HepG2 (cell line): ENCODE data around the gene IRS1. TPM values are rescaled to one million over a fixed set of nuclear protein-coding genes. Genes with fewer than 3 reads are reported as not detected.

Experiments
- ATAC-seq: fragments of 200-7000 bp; cut with Tn5 transposase; 3 replicates; pipeline ENCODE4 v1.9.1; 2020; ENCODE audit warnings: mild to moderate bottlenecking, moderate library complexity
- BruUV-seq: library from RNA; stranded (reverse); fragments of 400-500 nt; replicated peaks from 2 replicates; lab custom pipeline; 2021; lab: Mats Ljungman, UMichigan
- CTCF ChIA-PET: fragments of 300-600 bp; formaldehyde crosslinking; extraction: SDS; loops from one replicate; lab custom pipeline; 2021; ENCODE audit warnings: low total read pairs, inconsistent platforms, low intra/inter-chr PET ratio; lab: Yijun Ruan, JAX
- POLR2A ChIA-PET: fragments of 350-600 bp; sonication (Branson Sonifier 250); formaldehyde crosslinking; loops from one replicate; lab custom pipeline; 2020; ENCODE audit warnings: antibody characterized with exemption, inconsistent platforms; lab: Yijun Ruan, JAX
- DNase-seq: peaks from one replicate; pipeline ENCODE4 v3.0.0-alpha.2; 2015; ENCODE audit warnings: low spot score
- FAIRE-seq: peaks from 3 replicates; lab custom pipeline; 2011; peaks lifted over from hg19 to GRCh38; lab: Jason Lieb, UNC
- H2AFZ ChIP-seq: one replicate; pipeline ENCODE4 v1.6.1; 2011; ENCODE audit warnings: low read length, inconsistent platforms
- H3K27ac ChIP-seq: fragments of 300-600 bp; 3 replicates; pipeline ENCODE4 v1.8.0; 2011; ENCODE audit warnings: mixed run types, mild to moderate bottlenecking, mixed read lengths, low read length, inconsistent platforms; ENCODE audit not compliant: insufficient read depth; ENCODE audit errors: extremely low read length
- H3K27me3 ChIP-seq, 2 experiments: fragments of 200-600 bp in 1 of 2; 2 replicates in 1 of 2; 3 replicates in 1 of 2; pipeline versions ENCODE4 v1.6.0 to v1.8.0; 2011; ENCODE audit warnings: low read length in 2 of 2, mild to moderate bottlenecking in 2 of 2, moderate library complexity in 2 of 2, inconsistent platforms in 1 of 2; ENCODE audit not compliant: insufficient read depth in 2 of 2, control insufficient read depth in 1 of 2
- H3K36me3 ChIP-seq, 2 experiments: fragments of 200-600 bp in 1 of 2; replicated peaks in 1 of 2; 2 replicates in 1 of 2; 3 replicates in 1 of 2; pipeline versions ENCODE4 v1.5.1 to v1.8.0; 2011; ENCODE audit warnings: low read length in 2 of 2, inconsistent platforms in 1 of 2; ENCODE audit not compliant: insufficient read depth in 2 of 2, control insufficient read depth in 1 of 2
- H3K4me1 ChIP-seq: 2 replicates; pipeline ENCODE4 v1.5.1; 2012; ENCODE audit warnings: low read length, inconsistent platforms; ENCODE audit not compliant: insufficient read depth
- H3K4me2 ChIP-seq: 2 replicates; pipeline ENCODE4 v1.6.0; 2011; ENCODE audit warnings: low read depth, low read length, inconsistent platforms
- H3K4me3 ChIP-seq, 3 experiments: fragments of 200-600 bp in 1 of 3; sonication (generic), shearing (Covaris generic) in 1 of 3; replicated peaks in 1 of 3; 2 replicates each; pipeline ENCODE4 v1.5.1; 2011 to 2016; ENCODE audit warnings: low read length in 3 of 3, inconsistent platforms in 2 of 3, low read depth in 2 of 3, mild to moderate bottlenecking in 2 of 3, control low read depth in 1 of 3, mixed read lengths in 1 of 3; ENCODE audit not compliant: insufficient read depth in 1 of 3
- H3K79me2 ChIP-seq: one replicate; pipeline ENCODE4 v1.6.1; 2011; ENCODE audit warnings: low read length, inconsistent platforms; ENCODE audit not compliant: insufficient read depth
- H3K9ac ChIP-seq: 2 replicates; pipeline ENCODE4 v1.6.0; 2011; ENCODE audit warnings: mild to moderate bottlenecking, low read depth, low read length, inconsistent platforms; ENCODE audit not compliant: insufficient read depth
- H3K9me3 ChIP-seq: 2 replicates; pipeline ENCODE4 v1.5.1; 2012; ENCODE audit warnings: mild to moderate bottlenecking, low read length
- H4K20me1 ChIP-seq: 2 replicates; pipeline ENCODE4 v1.6.0; 2011; ENCODE audit warnings: inconsistent platforms, mild to moderate bottlenecking, low read length, moderate library complexity; ENCODE audit not compliant: insufficient read depth
- ATM ChIP-seq: fragments of 450-650 bp; IDR thresholded peaks from 2 replicates; pipeline ENCODE4 v1.7.1; 2017; ENCODE audit warnings: mild to moderate bottlenecking, borderline replicate concordance
- CBX2 ChIP-seq, 2 experiments: fragments of 200-600 bp in 1 of 2; sonication (generic); formaldehyde crosslinking in 1 of 2; IDR thresholded peaks; 2 replicates each; pipeline versions ENCODE4 v1.7.0 to v1.8.1; 2018 to 2022; ENCODE audit warnings: low read depth in 2 of 2, low read length in 1 of 2, mild to moderate bottlenecking in 1 of 2, missing genetic modification reagents in 1 of 2
- DR1 ChIP-seq: sonication (generic); formaldehyde crosslinking; IDR thresholded peaks from 2 replicates; pipeline ENCODE4 v1.8.0; 2021; ENCODE audit warnings: mild to moderate bottlenecking, missing genetic modification reagents, inconsistent platforms
- GATA4 ChIP-seq: sonication (generic); IDR thresholded peaks from 2 replicates; pipeline ENCODE4 v1.6.1; 2016; ENCODE audit warnings: antibody characterized with exemption, low read depth, borderline replicate concordance
- HOXA3 ChIP-seq: sonication (generic); formaldehyde crosslinking; IDR thresholded peaks from 2 replicates; pipeline ENCODE4 v1.5.0; 2020; ENCODE audit warnings: missing genetic modification reagents
- NFRKB ChIP-seq: fragments of 450-650 bp; IDR thresholded peaks from 2 replicates; pipeline ENCODE4 v1.6.1; 2017
- NR3C1 ChIP-seq: sonication (generic); formaldehyde crosslinking; IDR thresholded peaks from 2 replicates; pipeline ENCODE4 v1.4.0; 2020; ENCODE audit warnings: missing genetic modification reagents
- PBX2 ChIP-seq: IDR thresholded peaks from 2 replicates; pipeline ENCODE4 v1.6.1; 2016; ENCODE audit warnings: control low read depth
- POLR2G ChIP-seq: fragments of 200-400 bp; formaldehyde crosslinking; IDR thresholded peaks from 2 replicates; pipeline ENCODE4 v1.6.1; 2018; ENCODE audit warnings: mild to moderate bottlenecking, low read depth, low read length, moderate library complexity
- RXRA ChIP-seq: sonication (generic); formaldehyde crosslinking; IDR thresholded peaks from 2 replicates; pipeline ENCODE4 v1.5.1; 2020; ENCODE audit warnings: missing genetic modification reagents
- STAG1 ChIP-seq: sonication (generic); formaldehyde crosslinking; IDR thresholded peaks from 2 replicates; pipeline ENCODE4 v1.4.0; 2020; ENCODE audit warnings: missing genetic modification reagents
- ZBTB4 ChIP-seq: sonication (generic); formaldehyde crosslinking; IDR thresholded peaks from 2 replicates; pipeline ENCODE4 v1.4.0; 2020; ENCODE audit warnings: missing genetic modification reagents, mild to moderate bottlenecking, borderline replicate concordance
- ZBTB43 ChIP-seq: sonication (generic); formaldehyde crosslinking; conservative IDR thresholded peaks from 2 replicates; pipeline ENCODE4 v1.4.0; 2020; ENCODE audit warnings: missing genetic modification reagents
- ZBTB7A ChIP-seq: sonication (generic); formaldehyde crosslinking; IDR thresholded peaks from 2 replicates; pipeline ENCODE4 v1.8.0; 2022; ENCODE audit warnings: mild to moderate bottlenecking, missing genetic modification reagents
- ZNF331 ChIP-seq: sonication (generic); formaldehyde crosslinking; IDR thresholded peaks from 2 replicates; pipeline ENCODE4 v1.4.0; 2020; ENCODE audit warnings: missing genetic modification reagents
- ZNF607 ChIP-seq: sonication (generic); formaldehyde crosslinking; IDR thresholded peaks from 2 replicates; pipeline ENCODE4 v1.5.1; 2020; ENCODE audit warnings: missing genetic modification reagents, mild to moderate bottlenecking, borderline replicate concordance
- ZNF879 ChIP-seq: sonication (generic); formaldehyde crosslinking; IDR thresholded peaks from 2 replicates; pipeline ENCODE4 v1.8.1; 2023; ENCODE audit warnings: missing genetic modification reagents
- WGBS: methylation state at CpG from one replicate; pipeline ENCODE4 v1.1.6; 2017; ENCODE audit warnings: low lambda C conversion rate; 5-methylcytosine and 5-hydroxymethylcytosine counted together
- in situ Hi-C: cut with HindIII; loops from 2 replicates; pipeline ENCODE4 v1.10.0; 2017; ENCODE audit warnings: low pct_unique_long_range_greater_than_20kb; ENCODE audit not compliant: extremely low pct_ligation_motif_present
- intact Hi-C: fragments of 100-400 bp; cut with micrococcal nuclease; formaldehyde crosslinking; loops from one replicate; pipeline ENCODE4 v1.10.0; 2022; ENCODE audit not compliant: unreplicated experiment
- polyA plus RNA-seq, 8 experiments: library from polyadenylated mRNA; depleted of rRNA in 3 of 8; stranded (reverse) in 7 of 8; unstranded in 1 of 8; fragments of >200 nt; fragmentation: Illumina TruSeq in 4 of 8; extraction: Trizol in 4 of 8; gene quantifications; 2 replicates each; pipeline versions ENCODE4 v1.2.1 to v1.2.3, GENCODE V29; 2011 to 2016; ENCODE audit warnings: low read depth in 4 of 8, missing spikeins in 1 of 8, mixed read lengths in 1 of 8; ENCODE audit not compliant: insufficient read depth in 1 of 8
- total RNA-seq, 5 experiments: library from RNA; depleted of rRNA; stranded (reverse); fragments of >200 nt; fragmentation: Illumina TruSeq; extraction: Trizol; gene quantifications; 2 replicates each; pipeline ENCODE4 v1.2.3, GENCODE V29; 2016; ENCODE audit warnings: low read depth in 1 of 5
- TF ChIP-seq, protein P1 (sequence below): sonication (generic); formaldehyde crosslinking; IDR thresholded peaks from 2 replicates; pipeline ENCODE4 v1.4.0; 2020; ENCODE audit warnings: missing genetic modification reagents

The IRS1 gene
- total and polyA plus RNA-seq, 2 of the 13 experiments (the other 11 are each of a cell fraction or from before 2014, with no cell fraction given), result 8.7 to 9.0 TPM

- H2AFZ ChIP-seq, result no peak overlapping the region
- H3K79me2 ChIP-seq, result no peaks in the 10 kb centered on the region
- BruUV-seq, result no TSS peak
- peaks cover 12% of the 10 kb centered on the region; the same call in 1 of the 2 replicates for H3K4me1 ChIP-seq
- no peak for FAIRE-seq
- H3K27me3 ChIP-seq, result no peaks in the 10 kb centered on the region
- 87% methylated on average over 8 of the region's 8 CpGs for WGBS
- no peak overlapping the region for H3K27ac ChIP-seq
- no peaks in the 10 kb centered on the region for H3K36me3 ChIP-seq
- ChIA-PET CTCF (no interaction called here), POLR2A (no interaction called here)
- no peak for ATAC-seq
- H3K4me3 ChIP-seq, result no peak overlapping the region
- no peak for DNase-seq
- in situ Hi-C loops (no loop called here), intact Hi-C loops (no loop called here)
- no peak overlapping the region for H3K9ac ChIP-seq
- H4K20me1 ChIP-seq, result no peaks in the 10 kb centered on the region
- no peak overlapping the region for H3K4me2 ChIP-seq
- no peaks in the 10 kb centered on the region for H3K9me3 ChIP-seq
- TF ChIP-seq PBX2 (CRISPR knock-in tag) (no peak), POLR2G (no peak), ZBTB43 (no peak), NFRKB (no peak), CBX2 (IDR thresholded peaks at IDR 0.05; ENCODE audit: low read depth, low read length) (no peak), CBX2 (CRISPR knock-in tag; IDR thresholded peaks at IDR 0.05; ENCODE audit: low read depth) (no peak), STAG1 (CRISPR knock-in tag) (no peak), ZBTB7A (CRISPR knock-in tag) (no peak), ZBTB4 (no peak), NR3C1 (CRISPR knock-in tag) (no peak), ATM (no peak), GATA4 (no peak), DR1 (no peak), ZNF879 (no peak), ZNF331 (CRISPR knock-in tag) (no peak), ZNF607 (CRISPR knock-in tag) (no peak), RXRA (CRISPR knock-in tag) (no peak), HOXA3 (CRISPR knock-in tag) (no peak)
- TF ChIP-seq, protein P1, sequence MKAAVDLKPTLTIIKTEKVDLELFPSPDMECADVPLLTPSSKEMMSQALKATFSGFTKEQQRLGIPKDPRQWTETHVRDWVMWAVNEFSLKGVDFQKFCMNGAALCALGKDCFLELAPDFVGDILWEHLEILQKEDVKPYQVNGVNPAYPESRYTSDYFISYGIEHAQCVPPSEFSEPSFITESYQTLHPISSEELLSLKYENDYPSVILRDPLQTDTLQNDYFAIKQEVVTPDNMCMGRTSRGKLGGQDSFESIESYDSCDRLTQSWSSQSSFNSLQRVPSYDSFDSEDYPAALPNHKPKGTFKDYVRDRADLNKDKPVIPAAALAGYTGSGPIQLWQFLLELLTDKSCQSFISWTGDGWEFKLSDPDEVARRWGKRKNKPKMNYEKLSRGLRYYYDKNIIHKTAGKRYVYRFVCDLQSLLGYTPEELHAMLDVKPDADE (CRISPR knock-in tag), result no peak
These were observed 94.3 kb downstream of the IRS1 start for GRCh38 chr2:226705133-226705886.
